Measurements from ENCODE around the gene PKNOX2.

DNA sequence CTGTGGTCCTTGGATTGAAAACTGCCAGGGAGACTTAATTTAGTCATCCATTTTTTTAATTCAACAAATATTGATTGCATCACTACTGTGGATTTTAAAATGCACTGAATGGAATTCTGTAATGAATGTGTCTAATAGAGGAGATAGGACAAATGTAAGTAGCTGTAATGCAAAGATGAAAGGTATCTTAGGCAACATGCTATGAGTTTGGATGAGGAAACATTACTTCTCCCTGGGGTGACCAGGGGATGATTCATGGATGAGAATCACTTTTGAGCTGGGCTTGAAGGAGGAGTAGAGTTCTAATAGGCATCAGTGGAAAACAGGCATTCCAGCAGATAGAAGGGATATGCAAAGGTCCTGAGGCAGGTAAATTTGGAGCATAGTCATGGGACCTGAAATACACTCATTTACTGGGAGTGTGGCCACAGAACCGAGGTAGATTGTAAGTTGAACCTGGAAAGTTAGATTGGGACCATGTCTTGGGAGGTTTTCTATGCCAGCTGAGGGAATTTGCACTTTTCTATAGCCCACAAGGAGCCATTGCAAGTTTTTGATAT lies 43.4 kb downstream of the PKNOX2 start:
- no peak for TF ChIP-seq EZH2phosphoT487 (IDR thresholded peaks at IDR 0.05; ENCODE audit: borderline replicate concordance, low read length)
- TF ChIP-seq, protein P1, sequence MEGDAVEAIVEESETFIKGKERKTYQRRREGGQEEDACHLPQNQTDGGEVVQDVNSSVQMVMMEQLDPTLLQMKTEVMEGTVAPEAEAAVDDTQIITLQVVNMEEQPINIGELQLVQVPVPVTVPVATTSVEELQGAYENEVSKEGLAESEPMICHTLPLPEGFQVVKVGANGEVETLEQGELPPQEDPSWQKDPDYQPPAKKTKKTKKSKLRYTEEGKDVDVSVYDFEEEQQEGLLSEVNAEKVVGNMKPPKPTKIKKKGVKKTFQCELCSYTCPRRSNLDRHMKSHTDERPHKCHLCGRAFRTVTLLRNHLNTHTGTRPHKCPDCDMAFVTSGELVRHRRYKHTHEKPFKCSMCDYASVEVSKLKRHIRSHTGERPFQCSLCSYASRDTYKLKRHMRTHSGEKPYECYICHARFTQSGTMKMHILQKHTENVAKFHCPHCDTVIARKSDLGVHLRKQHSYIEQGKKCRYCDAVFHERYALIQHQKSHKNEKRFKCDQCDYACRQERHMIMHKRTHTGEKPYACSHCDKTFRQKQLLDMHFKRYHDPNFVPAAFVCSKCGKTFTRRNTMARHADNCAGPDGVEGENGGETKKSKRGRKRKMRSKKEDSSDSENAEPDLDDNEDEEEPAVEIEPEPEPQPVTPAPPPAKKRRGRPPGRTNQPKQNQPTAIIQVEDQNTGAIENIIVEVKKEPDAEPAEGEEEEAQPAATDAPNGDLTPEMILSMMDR (IDR thresholded peaks at IDR 0.05; ENCODE audit: low read depth, low read length, poor library complexity, severe bottlenecking), result no peak

Measured in DOHH2 (cell line).